LNCAP (cell line): ENCODE data around the gene KCTD16.

Experiments used
- TF ChIP-seq, protein P1 (sequence below): fragments of 450-650 bp; IDR thresholded peaks from 2 replicates; pipeline ENCODE4 v1.5.1; 2017; ENCODE audit warnings: mild to moderate bottlenecking

KCTD16 gene

GRCh38 chr5:144335561-144335960 is 164.9 kb downstream of the KCTD16 start:
- TF ChIP-seq, protein P1, sequence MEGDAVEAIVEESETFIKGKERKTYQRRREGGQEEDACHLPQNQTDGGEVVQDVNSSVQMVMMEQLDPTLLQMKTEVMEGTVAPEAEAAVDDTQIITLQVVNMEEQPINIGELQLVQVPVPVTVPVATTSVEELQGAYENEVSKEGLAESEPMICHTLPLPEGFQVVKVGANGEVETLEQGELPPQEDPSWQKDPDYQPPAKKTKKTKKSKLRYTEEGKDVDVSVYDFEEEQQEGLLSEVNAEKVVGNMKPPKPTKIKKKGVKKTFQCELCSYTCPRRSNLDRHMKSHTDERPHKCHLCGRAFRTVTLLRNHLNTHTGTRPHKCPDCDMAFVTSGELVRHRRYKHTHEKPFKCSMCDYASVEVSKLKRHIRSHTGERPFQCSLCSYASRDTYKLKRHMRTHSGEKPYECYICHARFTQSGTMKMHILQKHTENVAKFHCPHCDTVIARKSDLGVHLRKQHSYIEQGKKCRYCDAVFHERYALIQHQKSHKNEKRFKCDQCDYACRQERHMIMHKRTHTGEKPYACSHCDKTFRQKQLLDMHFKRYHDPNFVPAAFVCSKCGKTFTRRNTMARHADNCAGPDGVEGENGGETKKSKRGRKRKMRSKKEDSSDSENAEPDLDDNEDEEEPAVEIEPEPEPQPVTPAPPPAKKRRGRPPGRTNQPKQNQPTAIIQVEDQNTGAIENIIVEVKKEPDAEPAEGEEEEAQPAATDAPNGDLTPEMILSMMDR, result no peak

DNA sequence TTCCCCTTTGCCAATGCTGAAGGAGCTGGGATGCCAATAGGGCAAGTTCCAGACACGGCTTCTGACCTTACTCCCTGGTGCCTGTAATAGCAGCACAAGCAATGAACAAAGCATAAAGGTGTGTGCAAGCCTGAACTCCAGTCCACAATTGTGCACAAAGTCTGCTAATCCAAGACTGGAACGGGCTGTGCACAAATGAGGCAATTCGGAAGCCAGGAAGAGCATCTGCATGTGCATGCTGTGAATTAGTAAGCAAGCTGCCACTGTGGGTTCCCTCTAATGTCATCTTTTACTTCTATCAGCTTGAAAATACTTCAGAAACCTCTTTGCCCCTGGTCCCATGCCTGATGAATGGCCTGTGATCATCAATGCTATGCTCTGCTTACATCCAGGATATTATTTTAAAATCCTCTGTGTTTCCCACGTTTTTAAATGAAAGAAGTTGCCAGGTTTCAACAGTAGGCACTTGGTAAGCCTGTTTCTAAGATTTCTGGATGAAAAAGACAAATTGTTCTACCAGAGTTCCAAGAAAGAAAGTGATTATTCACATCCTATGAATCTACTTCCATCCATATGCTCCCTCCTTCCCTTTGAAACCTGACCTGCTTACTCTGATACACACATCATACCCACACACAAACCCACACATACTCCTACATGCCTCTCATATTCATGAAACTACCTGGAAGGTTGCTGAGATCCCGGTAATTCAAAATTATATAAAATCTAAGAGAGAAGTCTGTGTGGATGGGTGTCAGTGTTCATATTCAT is 165.7 kb downstream of the KCTD16 start:
- TF ChIP-seq, protein P1, result no peak

DNA sequence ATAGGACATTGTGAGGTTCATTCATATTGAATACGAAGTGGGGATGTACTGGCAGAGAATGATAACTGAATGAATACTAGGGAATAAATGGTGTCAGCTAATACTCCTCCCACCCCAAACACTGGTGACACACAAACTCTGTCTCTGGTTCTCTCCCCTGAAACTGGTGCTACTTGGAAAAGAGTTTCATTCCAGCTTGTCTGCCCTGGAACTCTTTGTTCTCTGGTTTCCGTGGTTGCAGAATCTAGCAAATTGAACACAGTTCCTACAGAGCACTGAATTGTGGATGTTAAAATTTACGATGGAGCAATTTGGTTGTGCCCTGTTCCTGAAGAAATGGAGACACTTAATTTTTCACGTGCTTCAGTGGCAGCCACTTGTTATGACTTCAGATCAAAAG is 181.7 kb downstream of the KCTD16 start:
- TF ChIP-seq, protein P1, result no peak

DNA sequence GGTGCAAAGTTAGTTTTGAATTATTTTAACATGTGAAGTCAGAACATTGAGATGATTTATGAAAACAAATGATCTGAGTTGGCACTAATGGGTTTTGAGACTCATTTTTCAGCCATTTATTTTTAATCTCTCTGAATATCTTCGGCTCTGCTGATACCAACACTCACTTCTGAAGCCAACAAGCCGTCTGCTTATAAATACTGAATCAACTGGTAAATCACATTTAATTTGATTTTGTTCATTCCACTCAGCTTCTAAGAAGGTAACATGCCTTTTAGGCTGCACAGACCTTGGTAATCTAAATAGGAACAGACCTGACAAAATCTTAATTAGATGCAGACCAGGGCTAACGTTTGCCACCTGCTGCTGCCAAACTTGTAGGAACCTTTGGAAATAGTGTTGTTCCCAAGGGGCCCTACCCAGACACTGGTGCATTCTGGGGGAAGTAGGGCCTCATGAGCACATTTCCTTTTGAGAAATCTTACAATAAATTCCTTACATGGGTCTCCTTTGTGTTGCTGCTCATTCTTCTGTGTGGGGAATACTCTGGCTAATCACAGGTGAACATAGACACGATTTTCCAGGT is 182.2 kb downstream of the KCTD16 start:
- TF ChIP-seq, protein P1, result no peak

GRCh38 chr5:144356489-144356888 is 185.8 kb downstream of the KCTD16 start:
- TF ChIP-seq, protein P1, result no peak

DNA sequence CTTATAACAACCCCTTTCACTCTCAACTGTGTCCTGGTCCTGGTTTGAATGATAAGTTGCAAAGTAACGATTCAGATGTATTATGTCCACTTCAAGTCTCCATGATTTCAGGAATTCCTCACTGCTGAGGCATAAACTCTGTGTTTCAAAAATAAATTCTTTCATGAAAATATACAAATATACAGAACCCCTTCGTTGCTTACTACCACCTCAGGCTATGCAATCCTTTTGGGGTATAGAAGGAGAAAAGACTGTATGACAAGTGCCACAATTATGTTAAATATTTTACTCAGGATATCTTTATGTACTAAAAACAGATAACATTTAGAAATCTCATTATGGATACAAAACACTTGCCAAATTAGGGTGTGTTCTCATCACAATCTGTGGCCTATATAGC is 190.7 kb downstream of the KCTD16 start:
- TF ChIP-seq, protein P1, result no peak

- TF ChIP-seq, protein P1, result no peak
Measured at GRCh38 chr5:144365885-144366284, 195.2 kb downstream of the KCTD16 start.
